Esophagus muscularis mucosa (tissue), 3 donors: ENCODE measurements around the gene ITGBL1.

Experiments
- CTCF ChIP-seq, 3 experiments: fragments of 200-600 bp in 2 of 3; fragments of 450-650 bp in 1 of 3; sonication (generic) in 2 of 3; IDR thresholded peaks; one replicate each; pipeline ENCODE4 v1.5.1; 2017 to 2019; ENCODE audit warnings: antibody characterized with exemption in 3 of 3, mild to moderate bottlenecking in 2 of 3, moderate library complexity in 1 of 3
- POLR2A ChIP-seq: fragments of 450-650 bp; IDR thresholded peaks from one replicate; pipeline ENCODE4 v1.6.1; 2017; ENCODE audit warnings: antibody characterized with exemption, moderate library complexity, mild to moderate bottlenecking, low read depth

- TF ChIP-seq POLR2A, result no peak
- TF ChIP-seq CTCF (IDR thresholded peaks at IDR 0.05), result no peak
These were observed 102.1 kb downstream of the ITGBL1 start for GRCh38 chr13:101554420-101555125.
